ENCODE data around the gene MGAT4C.

MGAT4C gene

GRCh38 chr12:86097161-86097560 is 159.0 kb downstream of the MGAT4C start:
- no peak for TF ChIP-seq ZC3H10 (CRISPR knock-in tag; IDR thresholded peaks at IDR 0.05)
- TF ChIP-seq ESRRG (CRISPR knock-in tag; IDR thresholded peaks at IDR 0.05): no peak
- no peak for TF ChIP-seq ZNF8 (CRISPR knock-in tag; IDR thresholded peaks at IDR 0.05)
- TF ChIP-seq BACH2 (CRISPR knock-in tag; IDR thresholded peaks at IDR 0.05; ENCODE audit: borderline replicate concordance): no peak
- no peak for TF ChIP-seq TSHZ2 (CRISPR knock-in tag; IDR thresholded peaks at IDR 0.05)
- no peak for TF ChIP-seq ZNF565 (CRISPR knock-in tag; conservative IDR thresholded peaks at IDR 0.05; ENCODE audit: low read depth)
- TF ChIP-seq GLIS3 (CRISPR knock-in tag; IDR thresholded peaks at IDR 0.05): no peak
- no peak for TF ChIP-seq ARNTL (CRISPR knock-in tag; IDR thresholded peaks at IDR 0.05; ENCODE audit: borderline replicate concordance, low read depth)
- TF ChIP-seq CSDC2 (CRISPR knock-in tag; IDR thresholded peaks at IDR 0.05): no peak
- TF ChIP-seq ISL1 (CRISPR knock-in tag; IDR thresholded peaks at IDR 0.05): no peak
- TF ChIP-seq TOX (CRISPR knock-in tag; IDR thresholded peaks at IDR 0.05; ENCODE audit: borderline replicate concordance): no peak
- no peak for TF ChIP-seq ZNF70 (CRISPR knock-in tag; IDR thresholded peaks at IDR 0.05)
- no peak for ATAC-seq

GRCh38 chr12:86091681-86092080 is 164.5 kb downstream of the MGAT4C start:
- ATAC-seq: no peak
- TF ChIP-seq OSR1 (CRISPR knock-in tag; IDR thresholded peaks at IDR 0.05): no peak
- TF ChIP-seq CSRNP3 (CRISPR knock-in tag; IDR thresholded peaks at IDR 0.05): no peak
- TF ChIP-seq ZFP30 (CRISPR knock-in tag; IDR thresholded peaks at IDR 0.05): no peak
- no peak for TF ChIP-seq SNAI2 (CRISPR knock-in tag; IDR thresholded peaks at IDR 0.05)
- TF ChIP-seq ZNF8 (CRISPR knock-in tag; IDR thresholded peaks at IDR 0.05): no peak
- no peak for TF ChIP-seq POU6F1 (CRISPR knock-in tag; IDR thresholded peaks at IDR 0.05; ENCODE audit: borderline replicate concordance, low read depth)
- TF ChIP-seq ARNTL (CRISPR knock-in tag; IDR thresholded peaks at IDR 0.05; ENCODE audit: borderline replicate concordance, low read depth): no peak
- TF ChIP-seq TSHZ2 (CRISPR knock-in tag; IDR thresholded peaks at IDR 0.05): no peak
- no peak for TF ChIP-seq ZFP3 (CRISPR knock-in tag; IDR thresholded peaks at IDR 0.05)
- TF ChIP-seq ISL1 (CRISPR knock-in tag; IDR thresholded peaks at IDR 0.05): no peak
- TF ChIP-seq ESRRG (CRISPR knock-in tag; IDR thresholded peaks at IDR 0.05): no peak

GRCh38 chr12:86081843-86082242 is 174.3 kb downstream of the MGAT4C start:
- ATAC-seq: no peak
- TF ChIP-seq TSHZ2 (CRISPR knock-in tag; IDR thresholded peaks at IDR 0.05): no peak
- no peak for TF ChIP-seq ARNTL (CRISPR knock-in tag; IDR thresholded peaks at IDR 0.05; ENCODE audit: borderline replicate concordance, low read depth)
- no peak for TF ChIP-seq CREB5 (CRISPR knock-in tag; IDR thresholded peaks at IDR 0.05; ENCODE audit: low read depth)
- TF ChIP-seq ZNF8 (CRISPR knock-in tag; IDR thresholded peaks at IDR 0.05): no peak
- TF ChIP-seq ZFP3 (CRISPR knock-in tag; IDR thresholded peaks at IDR 0.05): no peak
- no peak for TF ChIP-seq GLIS3 (CRISPR knock-in tag; IDR thresholded peaks at IDR 0.05)
- no peak for TF ChIP-seq PATZ1 (CRISPR knock-in tag; IDR thresholded peaks at IDR 0.05; ENCODE audit: borderline replicate concordance)
- no peak for TF ChIP-seq CSRNP3 (CRISPR knock-in tag; IDR thresholded peaks at IDR 0.05)
- no peak for TF ChIP-seq SNAI2 (CRISPR knock-in tag; IDR thresholded peaks at IDR 0.05)
- TF ChIP-seq OSR1 (CRISPR knock-in tag; IDR thresholded peaks at IDR 0.05): no peak
- TF ChIP-seq ZNF70 (CRISPR knock-in tag; IDR thresholded peaks at IDR 0.05): no peak
- no peak for TF ChIP-seq ZNF565 (CRISPR knock-in tag; conservative IDR thresholded peaks at IDR 0.05; ENCODE audit: low read depth)
